Measurements from ENCODE around the gene FANCC. TPM values are rescaled to one million over a fixed set of nuclear protein-coding genes. Genes with fewer than 3 reads are reported as not detected.
A peak's percentile ranks its signal among the peaks of the same experiment; 100 is the strongest.

The FANCC gene
- total and polyA plus RNA-seq, 2 of the 13 experiments (the other 11 are each of a cell fraction or from before 2014, with no cell fraction given), result 7.4 to 8.6 TPM

GRCh38 chr9:95070549-95071021 lies 246.9 kb downstream of the FANCC start (continued):
- TF ChIP-seq ARID3A (IDR thresholded peaks at IDR 0.05; ENCODE audit: low read depth, low read length) (peak; percentile 72), ZNF879 (CRISPR knock-in tag; IDR thresholded peaks at IDR 0.05) (no peak), ZHX1 (CRISPR knock-in tag; IDR thresholded peaks at IDR 0.05; ENCODE audit: low read depth) (no peak), CAMTA2 (CRISPR knock-in tag; IDR thresholded peaks at IDR 0.05; ENCODE audit: borderline replicate concordance) (no peak), MYNN (CRISPR knock-in tag; IDR thresholded peaks at IDR 0.05; ENCODE audit: low read depth) (no peak), CBFB (CRISPR knock-in tag; IDR thresholded peaks at IDR 0.05) (no peak), GZF1 (CRISPR knock-in tag; IDR thresholded peaks at IDR 0.05) (no peak), REST (IDR thresholded peaks at IDR 0.05; ENCODE audit: borderline replicate concordance in 1 of 2, low read depth in 1 of 2, low read length in 2 of 2) (no peak), STAT5B (CRISPR knock-in tag; IDR thresholded peaks at IDR 0.05) (no peak), ZMYM3 (CRISPR knock-in tag; IDR thresholded peaks at IDR 0.05) (peak; percentile 89), ASH2L (IDR thresholded peaks at IDR 0.05; ENCODE audit: insufficient read length, low read depth, low read length) (peak; percentile 34), THAP11 (CRISPR knock-in tag; IDR thresholded peaks at IDR 0.05) (0 out of 2 replicates have a peak, but pooled peaks have one; percentile 16), SMAD9 (CRISPR knock-in tag; IDR thresholded peaks at IDR 0.05) (no peak), SMARCE1 (IDR thresholded peaks at IDR 0.05; ENCODE audit: borderline replicate concordance) (no peak), ZSCAN5A (CRISPR knock-in tag; IDR thresholded peaks at IDR 0.05; ENCODE audit: borderline replicate concordance) (no peak; the same call in 1 of the 2 replicates), ZNF235 (CRISPR knock-in tag; IDR thresholded peaks at IDR 0.05; ENCODE audit: borderline replicate concordance) (no peak), STAT6 (CRISPR knock-in tag; IDR thresholded peaks at IDR 0.05; ENCODE audit: borderline replicate concordance) (no peak)
